Right hindlimb (tissue), 1 donor: ENCODE data around the gene SOX12.
"Not testable (repeated sequence)": the region's sequence is repeated elsewhere in the genome, so short reads cannot be mapped to it uniquely, and the experiment has no call there.

Source experiments
- DNase-seq: peaks from one replicate; pipeline ENCODE4 v3.0.0-alpha.2; 2018

Gene SOX12

DNA sequence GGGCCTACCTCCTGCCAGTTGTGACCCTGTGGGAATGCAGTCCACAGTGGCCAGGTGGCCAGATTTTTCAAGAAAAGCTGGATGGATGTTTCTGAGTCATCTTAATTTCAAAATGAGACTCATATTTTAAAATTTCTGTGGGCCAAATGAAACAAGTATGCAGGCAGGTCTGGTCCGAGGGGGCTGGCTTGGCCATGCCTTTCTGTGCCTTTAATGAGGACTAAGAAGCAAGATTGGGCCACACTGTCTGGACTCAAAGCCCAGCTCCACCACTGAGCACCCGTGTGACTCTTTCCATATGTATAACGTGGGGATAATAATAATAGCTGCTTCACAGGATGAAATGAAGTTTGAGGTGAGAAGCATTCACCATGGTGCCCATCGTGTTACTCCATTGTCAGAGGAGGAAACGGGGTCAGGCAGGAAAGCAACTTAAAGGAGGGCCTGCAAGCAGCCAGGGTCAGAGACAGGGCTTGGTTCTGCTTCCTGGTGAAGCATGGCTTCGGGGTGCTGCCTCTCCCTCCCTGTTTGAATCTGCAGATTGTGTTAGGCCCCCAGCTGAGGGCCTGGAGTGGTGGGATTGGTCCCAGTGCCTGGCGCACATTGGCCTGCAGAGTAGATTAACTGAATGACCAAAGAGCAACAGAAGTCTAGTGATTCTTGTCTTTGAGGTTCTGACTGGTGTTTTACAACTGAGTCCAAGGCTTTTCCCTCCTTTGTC, 3.8 kb downstream of the SOX12 start:
- DNase-seq = no peak

DNA sequence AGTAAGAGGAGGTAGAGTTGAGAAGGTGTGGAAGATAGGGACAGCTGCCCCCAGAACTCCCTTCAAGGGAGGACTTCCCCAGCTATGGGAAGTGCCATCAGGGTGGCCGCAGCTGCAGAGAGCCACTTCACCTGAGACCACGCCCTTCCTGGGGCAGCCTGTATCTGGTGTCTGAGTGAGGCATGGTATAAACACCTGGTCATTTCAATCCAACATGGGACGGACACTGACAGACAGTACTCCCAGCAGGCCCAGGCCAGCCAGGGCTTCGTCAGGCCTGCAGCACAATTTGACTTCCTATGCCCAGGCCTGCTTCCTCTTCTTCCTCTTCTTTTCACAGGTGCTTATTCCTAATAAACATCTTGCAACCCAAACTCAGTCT, 4.5 kb downstream of the SOX12 start:
- DNase-seq = no peak

DNA sequence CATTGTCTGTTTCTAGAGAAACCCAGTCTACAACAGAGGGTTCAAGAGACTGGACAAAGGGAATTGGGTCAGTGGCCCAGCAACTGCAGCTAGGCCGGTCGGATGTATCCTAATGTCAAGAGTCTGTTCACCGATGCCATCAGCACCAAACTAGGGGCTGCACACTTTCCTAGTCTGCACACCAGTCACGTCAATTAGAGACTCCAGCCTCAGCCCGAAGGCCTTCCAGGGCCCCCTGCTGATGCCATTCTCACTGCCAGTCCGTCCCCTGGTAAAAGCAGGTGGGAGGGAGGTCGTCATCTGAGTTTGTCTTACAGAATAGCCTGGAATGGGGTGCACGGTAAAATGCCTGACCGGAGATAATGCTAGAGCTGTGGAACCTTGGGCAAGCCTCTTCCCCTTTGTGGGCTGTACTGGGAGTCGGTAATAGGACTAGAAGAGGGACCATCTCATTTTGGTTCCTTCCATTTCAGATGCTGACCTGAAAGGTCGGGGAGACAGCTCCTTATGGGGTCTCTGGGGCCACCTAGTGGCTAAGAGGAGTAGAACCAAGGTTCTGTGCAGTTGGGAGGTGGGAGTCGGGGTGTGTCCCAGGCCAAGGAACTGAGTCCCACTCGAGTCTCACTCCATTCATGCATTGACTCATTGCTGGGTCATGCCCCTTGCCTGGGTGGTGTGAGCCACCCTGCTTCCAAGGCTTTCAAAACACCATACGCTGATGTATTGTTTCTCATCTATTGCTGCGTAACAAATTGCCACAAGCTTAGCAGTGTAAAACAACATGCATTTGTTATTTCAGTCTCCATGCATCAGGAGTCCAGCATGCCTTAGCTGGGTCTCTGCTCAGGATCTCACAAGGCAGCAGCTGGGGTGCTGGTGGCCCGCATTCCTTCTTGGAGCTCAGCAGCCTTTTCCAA, 5.1 kb downstream of the SOX12 start:
- peak; percentile 71 for DNase-seq

DNA sequence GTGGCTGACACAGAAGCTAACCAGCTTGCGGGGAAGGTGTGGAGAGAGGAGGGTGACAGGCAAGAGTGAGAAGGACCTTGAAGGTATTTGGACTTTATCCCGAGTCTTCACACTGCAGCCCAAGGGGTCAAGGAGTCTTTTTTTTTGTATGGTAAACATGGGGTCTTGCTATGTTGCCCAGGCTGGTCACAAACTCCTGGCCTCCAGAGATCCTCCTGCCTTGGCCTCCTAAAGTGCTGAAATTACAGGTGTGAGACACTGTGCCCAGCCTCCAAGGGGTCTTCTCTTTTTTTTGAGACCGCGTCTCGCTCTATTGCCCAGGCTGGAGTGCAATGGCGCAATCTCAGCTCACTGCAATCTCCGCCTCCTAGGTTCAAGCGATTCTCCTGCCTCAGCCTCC, 9.2 kb downstream of the SOX12 start:
- DNase-seq = no peak

DNA sequence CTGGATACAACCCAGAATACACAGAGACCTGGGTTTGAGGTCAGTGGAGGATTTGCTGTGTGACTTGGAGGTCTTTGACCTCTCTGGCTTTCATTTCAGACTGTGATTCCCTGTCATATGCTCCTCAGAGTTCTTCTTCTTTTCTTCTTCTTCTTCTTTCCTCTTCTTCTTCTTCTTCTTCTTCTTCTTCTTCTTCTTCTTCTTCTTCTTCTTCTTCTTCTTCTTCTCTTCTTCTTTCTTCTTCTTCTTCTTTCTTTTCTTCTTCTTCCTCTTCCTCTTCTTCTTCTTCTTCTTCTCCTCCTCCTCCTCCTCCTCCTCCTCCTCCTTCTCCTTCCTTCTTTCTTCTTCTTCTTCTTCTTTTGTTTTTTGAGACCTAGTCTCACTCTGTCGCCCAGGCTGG, 10.7 kb downstream of the SOX12 start:
- not testable (repeated sequence) for DNase-seq

DNA sequence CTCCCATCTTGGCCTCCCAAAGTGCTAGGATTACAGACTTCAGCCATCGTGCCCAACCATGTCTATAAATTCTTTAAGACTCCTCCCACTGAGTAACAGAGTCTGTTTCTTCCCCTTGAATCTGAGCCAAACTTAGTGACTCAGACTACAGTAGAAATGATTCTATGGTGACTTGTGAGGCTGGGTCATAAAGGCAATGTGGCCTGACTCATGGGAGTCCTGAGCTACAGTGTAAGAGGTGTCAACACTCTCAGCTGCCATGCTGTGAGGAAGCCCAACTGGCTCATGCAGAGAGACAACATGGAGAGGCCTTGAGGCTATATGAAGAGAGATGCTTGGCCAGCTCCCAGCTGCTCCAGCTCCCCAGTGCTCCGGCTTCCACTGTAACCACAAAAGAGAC, 16.3 kb downstream of the SOX12 start:
- no peak for DNase-seq

DNA sequence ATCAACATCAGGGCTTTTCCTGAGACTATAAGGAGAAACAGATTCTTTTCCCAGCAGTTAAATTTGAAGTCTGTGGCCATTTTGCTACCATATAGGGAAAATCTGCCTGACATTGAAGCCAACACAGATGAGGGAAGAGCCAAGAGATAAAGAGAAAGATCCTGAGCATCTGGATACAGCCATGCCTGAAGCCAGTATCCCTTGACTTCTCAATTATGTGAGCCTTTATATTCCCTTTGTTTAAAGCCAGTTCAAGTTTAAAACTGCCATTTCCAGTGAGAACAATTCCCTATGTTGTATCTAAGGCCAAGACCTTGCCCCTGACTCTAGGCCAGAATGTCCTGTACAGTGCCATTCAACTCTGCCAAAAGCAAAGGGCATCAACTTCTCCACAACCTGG, 17.8 kb downstream of the SOX12 start:
- DNase-seq = no peak

DNA sequence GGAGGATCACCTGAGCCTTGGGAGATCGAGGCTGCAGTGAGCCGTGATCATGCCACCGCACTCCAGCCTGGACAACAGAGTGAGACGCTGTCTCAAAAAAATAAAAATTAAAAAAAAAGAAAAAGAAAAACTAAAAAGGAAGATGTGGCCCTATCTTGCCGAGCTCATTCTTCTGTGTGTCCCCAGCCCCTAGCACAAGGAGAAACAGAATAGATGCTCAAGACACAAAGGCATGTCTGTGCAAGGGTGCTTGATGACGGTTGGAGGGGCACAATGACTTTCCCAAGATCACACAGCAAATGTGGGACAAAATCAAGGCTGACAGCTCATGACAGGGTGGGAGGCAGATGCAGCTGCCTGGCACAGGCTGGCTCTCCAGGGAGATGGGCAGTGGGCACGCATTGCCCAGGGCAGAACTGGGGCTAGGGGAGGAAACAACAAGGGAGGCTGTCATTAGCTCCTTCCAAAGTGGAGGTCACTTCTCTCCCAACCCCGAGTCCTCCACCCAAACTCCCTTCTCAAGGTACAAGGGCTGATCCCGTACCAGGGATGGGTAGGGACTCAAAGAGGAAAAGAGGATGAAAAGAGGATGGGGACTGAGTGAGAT, 20.8 kb downstream of the SOX12 start:
- DNase-seq = no peak

DNA sequence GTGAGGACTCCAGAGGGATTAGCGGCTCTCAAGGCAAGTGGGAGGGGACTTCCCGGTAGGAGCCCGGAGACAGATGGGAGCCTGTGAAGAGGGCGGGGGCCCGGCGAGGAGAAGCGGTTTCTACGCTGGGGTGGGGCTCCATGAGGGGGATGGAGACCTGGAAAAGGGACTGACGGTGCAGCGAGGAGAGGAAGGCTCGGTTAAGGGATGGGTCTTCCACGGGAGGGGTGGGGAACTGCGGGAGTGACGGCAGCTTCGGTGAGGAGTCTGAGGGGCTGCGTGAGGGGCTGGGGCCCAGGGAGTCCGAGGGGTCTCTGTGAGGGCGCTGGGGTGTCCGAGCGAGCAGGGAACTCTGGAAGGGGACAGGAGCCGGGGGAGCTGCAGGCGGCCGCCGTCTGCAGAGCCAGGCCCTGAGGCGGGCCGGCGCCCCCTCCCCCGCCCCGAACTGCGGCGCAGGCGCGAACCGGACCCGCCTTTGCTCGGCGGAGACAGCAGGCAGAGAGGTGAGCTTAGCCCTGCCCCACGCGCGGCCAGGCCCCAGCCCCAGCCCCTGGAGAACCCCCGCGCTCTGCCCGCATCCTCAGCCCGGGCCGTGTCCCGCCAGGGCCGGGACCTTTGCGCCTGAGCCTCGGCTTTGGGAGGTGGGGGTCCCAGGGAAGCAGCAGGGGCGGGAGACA, 21.4 kb downstream of the SOX12 start, which contains the start of gene NRSN2:
Gene NRSN2 (plus strand): TSS at position 472 of the 677 bp plus-strand sequence. CDS start 2,533 bp downstream, outside the sequence.
- peak; percentile 85 for DNase-seq

DNA sequence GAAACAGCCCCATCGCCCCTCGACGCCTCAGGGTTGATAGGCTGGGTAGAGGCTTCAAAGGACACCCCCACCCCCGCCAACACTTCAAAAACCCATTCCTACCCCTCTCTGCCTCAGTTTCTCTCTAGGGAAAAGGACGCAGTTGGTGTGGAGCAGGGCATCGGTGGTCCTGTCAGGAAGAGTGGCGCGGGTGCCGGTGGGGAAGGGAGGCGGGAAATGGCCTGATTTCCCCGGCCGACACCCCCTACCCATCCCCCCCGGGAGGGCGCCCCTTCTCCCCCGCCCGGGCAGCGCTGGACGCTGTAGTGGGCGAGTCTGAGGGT, 21.9 kb downstream of the SOX12 start:
- DNase-seq = no peak

DNA sequence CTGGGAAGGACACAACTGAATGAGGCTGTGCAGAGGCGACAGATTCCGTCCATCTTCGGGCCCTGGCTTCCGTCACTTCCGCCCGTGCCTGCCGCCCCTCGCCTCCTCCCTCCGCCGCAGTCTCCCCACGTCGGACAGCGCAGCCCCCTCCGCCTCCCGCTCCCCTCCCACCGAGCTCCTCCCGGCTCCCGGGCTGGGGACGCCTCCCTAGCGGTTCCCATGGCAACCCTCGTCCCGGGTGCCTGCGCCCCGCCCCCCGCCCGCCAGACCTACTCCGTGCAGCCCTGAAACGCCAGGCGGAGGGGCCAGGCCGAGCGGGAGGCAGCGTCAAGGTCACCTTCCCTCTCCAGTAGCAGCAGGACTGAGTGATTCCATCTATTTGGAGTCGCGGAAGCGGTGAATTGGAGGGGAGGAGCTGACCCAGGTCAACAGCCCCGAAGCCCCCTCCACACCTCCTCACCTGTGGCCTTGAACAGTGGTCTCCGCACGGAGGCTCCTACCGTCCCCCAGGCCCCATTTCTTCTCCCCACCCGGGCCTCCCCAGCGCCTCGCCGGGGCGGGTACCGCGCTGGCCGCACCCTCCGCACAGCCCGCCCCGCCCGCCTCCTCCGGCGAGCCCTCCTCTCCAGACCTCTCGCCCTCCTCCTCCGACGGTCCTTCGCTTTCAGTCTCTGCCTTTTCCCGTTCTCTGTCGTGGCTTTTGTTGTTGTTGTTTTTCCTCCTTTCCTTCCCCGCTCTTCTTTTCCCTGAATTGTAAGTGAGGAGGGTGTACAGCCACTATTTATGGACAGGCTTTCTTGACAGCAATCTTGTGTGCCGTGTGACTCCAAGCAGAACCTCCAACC, 22.5 kb downstream of the SOX12 start:
- peak; percentile 98 for DNase-seq

DNA sequence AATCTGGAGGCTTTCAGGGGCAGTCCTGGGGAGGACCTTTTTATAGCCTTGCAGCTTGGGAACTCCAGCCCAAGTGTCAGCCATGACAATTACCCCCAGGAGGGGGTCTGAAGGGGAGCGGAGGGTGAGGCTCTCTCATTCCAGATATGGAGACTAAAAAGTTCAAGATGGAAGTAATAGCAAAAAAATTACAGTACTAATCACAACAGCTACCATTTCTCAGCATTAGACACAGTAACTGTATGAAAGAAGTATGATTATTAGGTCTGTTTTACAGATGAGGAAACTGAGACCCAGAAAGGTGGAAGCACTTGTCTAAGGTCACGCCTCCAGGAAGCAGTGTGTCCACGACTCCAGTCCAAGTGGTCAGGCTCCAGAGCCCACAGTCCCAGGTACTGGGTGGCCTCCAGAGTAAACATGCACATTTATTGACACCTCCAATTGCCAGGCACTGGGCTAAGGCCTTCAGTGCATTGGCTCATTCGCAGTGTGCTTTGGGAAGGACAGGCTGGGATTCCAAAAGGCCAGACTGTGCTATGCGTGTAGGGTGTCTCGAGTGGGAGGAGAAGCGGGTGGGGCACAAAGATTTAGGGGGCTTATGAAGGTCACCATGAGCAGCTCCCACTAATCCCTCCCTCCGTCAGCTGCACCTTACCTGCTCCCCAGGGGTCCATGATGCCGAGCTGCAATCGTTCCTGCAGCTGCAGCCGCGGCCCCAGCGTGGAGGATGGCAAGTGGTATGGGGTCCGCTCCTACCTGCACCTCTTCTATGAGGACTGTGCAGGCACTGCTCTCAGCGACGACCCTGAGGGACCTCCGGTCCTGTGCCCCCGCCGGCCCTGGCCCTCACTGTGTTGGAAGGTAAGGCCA, 23.9 kb downstream of the SOX12 start:
- no peak for DNase-seq

DNA sequence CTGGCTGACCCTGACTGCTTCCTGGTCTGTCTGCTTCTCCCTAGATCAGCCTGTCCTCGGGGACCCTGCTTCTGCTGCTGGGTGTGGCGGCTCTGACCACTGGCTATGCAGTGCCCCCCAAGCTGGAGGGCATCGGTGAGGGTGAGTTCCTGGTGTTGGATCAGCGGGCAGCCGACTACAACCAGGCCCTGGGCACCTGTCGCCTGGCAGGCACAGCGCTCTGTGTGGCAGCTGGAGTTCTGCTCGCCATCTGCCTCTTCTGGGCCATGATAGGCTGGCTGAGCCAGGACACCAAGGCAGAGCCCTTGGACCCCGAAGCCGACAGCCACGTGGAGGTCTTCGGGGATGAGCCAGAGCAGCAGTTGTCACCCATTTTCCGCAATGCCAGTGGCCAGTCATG, 27.8 kb downstream of the SOX12 start:
- no peak for DNase-seq

DNA sequence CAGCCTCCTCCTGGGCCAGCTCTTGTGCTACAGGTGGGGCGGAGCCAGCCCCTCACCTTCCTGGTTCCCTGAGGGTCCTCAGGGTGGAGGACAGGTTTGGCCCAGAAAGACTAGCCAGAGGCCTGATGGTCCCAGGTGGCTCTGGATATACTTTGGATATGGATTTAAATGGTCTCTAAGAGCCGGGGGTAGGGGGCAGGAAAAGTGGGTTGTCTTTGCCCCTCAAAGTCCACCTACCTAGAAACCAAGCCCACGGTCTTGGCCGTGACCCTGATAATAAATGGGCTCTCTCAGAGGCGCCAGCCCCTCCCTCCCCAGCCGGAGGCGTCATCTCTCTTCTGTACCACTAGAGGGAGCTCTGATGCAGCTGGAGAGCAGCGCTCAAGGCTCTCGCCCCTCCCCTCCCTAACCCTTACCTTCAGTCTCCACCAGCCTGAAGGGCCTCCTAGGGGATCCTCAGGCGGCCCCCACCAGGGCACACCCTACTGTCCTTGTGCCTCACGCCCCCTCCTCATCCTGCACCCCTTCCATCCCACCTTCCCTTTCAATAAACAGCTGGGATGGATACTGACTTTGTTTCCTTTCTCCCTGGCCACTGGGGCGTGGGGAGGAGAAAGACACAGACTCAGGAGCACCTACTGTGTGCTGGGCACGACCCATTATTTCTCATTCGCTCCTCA, 29.1 kb downstream of the SOX12 start:
- peak; percentile 82 for DNase-seq

DNA sequence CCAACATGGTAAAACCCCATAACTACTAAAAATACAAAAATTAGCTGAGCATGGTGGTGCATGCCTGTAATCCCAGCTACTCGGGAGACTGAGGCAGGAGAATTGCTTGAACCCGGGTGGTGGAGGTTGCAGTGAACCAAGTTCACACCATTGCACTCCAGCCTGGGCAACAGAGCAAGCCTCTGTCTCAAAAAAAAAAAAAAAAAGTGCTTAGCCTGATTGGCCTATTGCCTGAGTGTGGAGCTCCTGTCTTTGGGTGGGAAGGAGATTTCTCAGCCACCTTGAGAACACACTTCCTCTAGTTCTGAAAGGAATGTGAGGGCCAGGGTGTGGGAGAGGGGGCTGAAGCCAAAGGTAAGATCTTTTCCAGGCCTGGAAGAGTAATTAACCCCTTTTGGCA, 30.8 kb downstream of the SOX12 start:
- DNase-seq = not testable (repeated sequence)

DNA sequence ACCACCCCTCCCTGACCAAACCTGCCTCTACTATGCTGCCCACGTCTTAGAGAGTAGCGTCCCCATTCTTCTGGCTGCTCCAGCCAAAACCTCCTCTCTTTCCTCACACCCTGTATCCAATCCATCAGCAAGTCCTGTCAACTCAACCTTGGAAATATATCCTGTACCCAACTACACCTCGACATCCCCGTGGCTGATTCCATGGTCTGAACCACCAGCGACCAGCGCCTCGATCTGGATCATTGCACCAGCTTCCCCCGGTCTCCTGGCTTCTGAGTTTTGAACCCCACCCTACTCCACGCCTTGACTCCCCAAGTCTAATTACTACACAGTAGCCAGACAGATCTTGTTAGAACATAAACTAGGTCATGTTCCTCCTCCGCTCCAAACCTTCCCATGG, 31.4 kb downstream of the SOX12 start:
- no peak for DNase-seq

DNA sequence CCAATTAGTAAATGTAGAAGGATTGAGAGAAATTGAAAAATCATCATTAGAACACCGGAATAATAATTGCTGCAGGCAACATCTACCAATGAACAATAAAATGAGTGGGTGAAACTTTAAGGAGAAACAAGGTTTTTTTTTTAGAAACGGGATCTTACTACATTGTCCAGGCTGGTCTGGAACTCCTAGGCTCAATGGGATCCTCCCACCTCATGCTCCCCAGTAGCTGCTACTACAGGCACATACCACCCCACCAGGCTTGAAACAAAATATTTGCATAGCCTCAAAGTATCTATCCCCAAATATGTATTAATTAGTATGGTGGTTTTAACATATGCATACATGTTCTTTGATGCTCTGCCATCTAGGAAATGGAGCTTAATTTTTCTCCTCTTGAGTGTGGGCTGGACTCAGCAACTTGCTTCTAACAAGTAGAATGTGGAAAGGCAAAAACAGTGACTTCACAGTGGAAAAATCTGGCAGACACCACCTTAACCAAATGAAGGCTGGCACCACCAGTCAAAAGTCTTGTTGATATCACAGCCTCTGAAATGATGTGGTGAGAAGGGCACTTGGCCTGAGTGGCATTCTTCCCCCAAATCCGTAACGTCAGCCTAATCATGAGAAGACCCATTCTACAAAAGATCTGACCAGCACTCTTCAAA, 33.7 kb downstream of the SOX12 start:
- DNase-seq = no peak

DNA sequence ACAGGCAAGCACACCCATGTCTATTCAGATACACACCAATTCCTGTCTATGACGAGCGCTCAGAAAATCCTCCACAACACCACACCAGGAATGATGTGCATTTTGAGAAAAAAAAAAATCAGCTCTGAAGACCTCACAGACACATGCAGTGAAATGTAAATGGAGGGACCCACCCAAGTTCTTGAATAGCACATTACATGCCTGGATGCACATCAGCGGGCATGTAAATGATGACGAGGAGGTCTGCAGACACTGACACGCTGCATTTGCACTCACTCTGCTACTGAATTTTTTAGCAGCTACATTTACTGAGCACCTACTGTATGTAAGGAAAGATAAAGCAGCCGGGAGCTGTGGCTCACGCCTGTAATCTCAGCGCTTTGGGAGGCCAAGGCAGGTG, 36.2 kb downstream of the SOX12 start:
- no peak for DNase-seq

DNA sequence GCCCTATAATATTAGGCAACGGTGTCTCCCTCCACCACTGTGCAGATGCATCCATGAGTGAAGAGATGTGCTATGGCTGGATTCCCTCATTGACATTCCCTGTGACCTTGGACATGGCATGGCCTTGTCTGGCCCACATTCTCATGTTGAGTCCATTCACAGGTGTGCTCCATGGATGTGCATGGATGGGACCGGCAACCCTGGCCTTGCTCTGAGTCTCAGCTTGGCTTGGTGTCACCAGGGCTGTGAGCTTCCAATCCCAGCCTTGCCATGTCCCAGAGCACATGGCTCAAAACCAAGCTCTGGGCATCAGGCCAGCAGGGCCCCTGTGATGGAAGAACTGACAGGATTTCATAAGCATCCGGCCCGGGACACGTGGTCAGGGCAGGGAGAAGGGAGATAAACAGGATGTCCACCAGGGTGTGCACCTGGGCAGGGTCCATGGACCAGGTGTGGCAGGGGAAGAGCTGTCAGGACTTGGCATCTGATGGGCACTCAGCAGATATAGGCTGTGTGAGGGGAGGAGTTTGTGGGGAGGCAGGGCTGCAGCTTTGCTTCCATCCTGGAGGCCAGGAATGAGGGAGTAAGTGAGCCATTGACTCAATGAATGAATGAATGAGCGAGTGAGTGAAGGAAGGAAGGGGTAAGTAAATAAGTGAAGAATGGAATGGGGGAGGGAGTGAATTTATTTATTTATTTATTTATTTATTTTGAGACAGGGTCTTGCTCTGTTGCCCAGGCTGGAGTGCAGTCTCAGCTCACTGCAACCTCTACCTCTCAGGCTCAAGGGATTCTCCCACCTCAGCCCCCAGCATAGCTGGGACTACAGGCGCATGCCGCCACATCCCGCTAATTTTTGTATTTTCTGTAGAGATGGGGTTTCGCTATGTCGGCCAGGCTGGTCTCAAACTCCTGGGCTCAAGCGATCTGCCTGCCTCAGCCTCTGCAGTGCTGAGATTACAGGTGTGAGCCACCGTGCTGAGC, 37.2 kb downstream of the SOX12 start:
- DNase-seq = peak; percentile 78
